Suprapubic skin (tissue), 2 donors: Measurements from ENCODE around the gene MBOAT2.

ENCODE experiments used
- EP300 ChIP-seq: sonication (generic); formaldehyde crosslinking; IDR thresholded peaks from one replicate; pipeline ENCODE4 v1.6.1; 2017; ENCODE audit warnings: antibody characterized with exemption
- POLR2A ChIP-seq, 2 donors: fragments of 450-650 bp; IDR thresholded peaks; one replicate each; pipeline ENCODE4 v1.6.1; 2017; ENCODE audit warnings: antibody characterized with exemption in 2 of 2, mild to moderate bottlenecking in 2 of 2, moderate library complexity in 2 of 2

- TF ChIP-seq POLR2A (IDR thresholded peaks at IDR 0.05): no peak
- no peak for TF ChIP-seq EP300
These were observed 147.3 kb downstream of the MBOAT2 start for GRCh38 chr2:8856176-8856575.
